ENCODE measurements around the gene CC2D2B. TPM values are rescaled to one million over a fixed set of nuclear protein-coding genes. Genes with fewer than 3 reads are reported as not detected.

The CC2D2B gene
- total and polyA plus RNA-seq, 4 experiments from 2014 or later: 0.10 to 0.15 TPM; not detected in 2

GRCh38 chr10:96021332-96021731 lies 113.6 kb downstream of the CC2D2B start:
- Histone ChIP-seq H3K4me1 (ENCODE audit: insufficient read depth, low read length) (no peaks in the 10 kb centered on the region), H3K27me3 (ENCODE audit: insufficient read depth, low read length) (no peaks in the 10 kb centered on the region), H3K36me3 (ENCODE audit: insufficient read depth, low read length) (no peaks in the 10 kb centered on the region), H3K4me3 (ENCODE audit: low read length in 2 of 2) (no peak overlapping the region), H3K27ac (ENCODE audit: low read depth, low read length) (no peak overlapping the region), H3K9me3 (ENCODE audit: control insufficient read depth in 1 of 2, low read length in 2 of 2) (no peaks in the 10 kb centered on the region)
- POLR2A ChIA-PET (ENCODE audit: partially characterized antibody): no interaction called here
- CTCF ChIA-PET (ENCODE audit: partially characterized antibody): interaction anchor here (1.3 to 7.7 kb wide), 2 partner anchors 298 to 316 kb away, joined by 3 to 67 read pairs; no protein-coding TSS in a partner anchor
- Mint-ChIP-seq H3K9me3 (no peaks in the 10 kb centered on the region), H3K27ac (no peak overlapping the region), H3K4me1 (peaks cover 0 to 4% (median 3%) of the 10 kb centered on the region in 4 donors), H3K4me3 (no peak overlapping the region), H3K27me3 (peaks cover 4 to 7% of the 10 kb centered on the region in 2 donors), H3K36me3 (no peaks in the 10 kb centered on the region)
- no peak for DNase-seq
- intact Hi-C loops (cut with micrococcal nuclease): no loop called here

DNA sequence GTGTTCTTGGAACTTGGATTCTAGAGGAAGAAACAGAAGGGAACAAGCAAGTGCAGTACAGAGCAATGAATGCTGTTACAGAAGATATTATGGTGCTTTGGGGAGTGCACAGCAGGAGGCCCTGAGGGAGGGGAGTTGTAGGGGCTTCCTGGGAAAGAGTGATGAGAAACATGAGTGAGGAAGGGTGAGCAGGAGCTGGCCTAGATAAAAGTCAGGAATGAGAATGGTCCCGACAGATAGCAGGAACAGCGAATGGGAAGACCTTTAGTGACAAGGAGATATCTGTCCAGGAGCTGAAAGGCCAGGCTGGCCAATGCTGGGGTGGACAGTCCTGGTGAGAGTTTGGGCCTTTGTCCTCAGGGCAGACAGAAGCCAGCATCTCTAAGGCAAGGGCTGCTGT lies 115.0 kb downstream of the CC2D2B start:
- H3K4me1 ChIP-seq (ENCODE audit: insufficient read depth, low read length): no peaks in the 10 kb centered on the region
- Mint-ChIP-seq H3K4me3 (no peak overlapping the region), H3K9me3 (no peaks in the 10 kb centered on the region), H3K27ac (no peak overlapping the region), H3K4me1 (no peaks in the 10 kb centered on the region), H3K27me3 (peaks cover 0 to 3% of the 10 kb centered on the region in 2 donors), H3K36me3 (no peaks in the 10 kb centered on the region)
- no peak overlapping the region for H3K27ac ChIP-seq (ENCODE audit: low read depth, low read length)
- no peak for DNase-seq
- ChIA-PET POLR2A (ENCODE audit: partially characterized antibody) (no interaction called here), CTCF (ENCODE audit: partially characterized antibody) (interaction anchor here (1.3 kb wide), 1 partner anchor 316 kb away, joined by 3 read pairs; no protein-coding TSS in a partner anchor)
- intact Hi-C loops (cut with micrococcal nuclease): no loop called here
- no peaks in the 10 kb centered on the region for H3K36me3 ChIP-seq (ENCODE audit: insufficient read depth, low read length)
- H3K9me3 ChIP-seq (ENCODE audit: control insufficient read depth in 1 of 2, low read length in 2 of 2): no peaks in the 10 kb centered on the region
- H3K27me3 ChIP-seq (ENCODE audit: insufficient read depth, low read length): no peaks in the 10 kb centered on the region
- no peak overlapping the region for H3K4me3 ChIP-seq (ENCODE audit: low read length in 2 of 2)

GRCh38 chr10:96023168-96023567 lies 115.4 kb downstream of the CC2D2B start:
- H3K36me3 ChIP-seq (ENCODE audit: insufficient read depth, low read length): no peaks in the 10 kb centered on the region
- CTCF ChIA-PET (ENCODE audit: partially characterized antibody): interaction anchor here (1.3 kb wide), 1 partner anchor 315 kb away, joined by 3 read pairs; no protein-coding TSS in a partner anchor
- no peaks in the 10 kb centered on the region for H3K4me1 Mint-ChIP-seq
- H3K9me3 Mint-ChIP-seq: no peaks in the 10 kb centered on the region
- H3K27me3 ChIP-seq (ENCODE audit: insufficient read depth, low read length): no peaks in the 10 kb centered on the region
- POLR2A ChIA-PET (ENCODE audit: partially characterized antibody): no interaction called here
- no peaks in the 10 kb centered on the region for H3K9me3 ChIP-seq (ENCODE audit: control insufficient read depth in 1 of 2, low read length in 2 of 2)
- intact Hi-C loops (cut with micrococcal nuclease): no loop called here
- peak overlapping the region in 1 of 8 donors; percentile 32 for H3K4me3 Mint-ChIP-seq
- H3K27ac ChIP-seq (ENCODE audit: low read depth, low read length): no peak overlapping the region
- no peak for DNase-seq
- no peaks in the 10 kb centered on the region for H3K36me3 Mint-ChIP-seq
- peaks cover 0 to 3% of the 10 kb centered on the region in 2 donors for H3K27me3 Mint-ChIP-seq
- no peaks in the 10 kb centered on the region for H3K4me1 ChIP-seq (ENCODE audit: insufficient read depth, low read length)
- no peak overlapping the region for H3K4me3 ChIP-seq (ENCODE audit: low read length in 2 of 2)
- no peak overlapping the region for H3K27ac Mint-ChIP-seq

DNA sequence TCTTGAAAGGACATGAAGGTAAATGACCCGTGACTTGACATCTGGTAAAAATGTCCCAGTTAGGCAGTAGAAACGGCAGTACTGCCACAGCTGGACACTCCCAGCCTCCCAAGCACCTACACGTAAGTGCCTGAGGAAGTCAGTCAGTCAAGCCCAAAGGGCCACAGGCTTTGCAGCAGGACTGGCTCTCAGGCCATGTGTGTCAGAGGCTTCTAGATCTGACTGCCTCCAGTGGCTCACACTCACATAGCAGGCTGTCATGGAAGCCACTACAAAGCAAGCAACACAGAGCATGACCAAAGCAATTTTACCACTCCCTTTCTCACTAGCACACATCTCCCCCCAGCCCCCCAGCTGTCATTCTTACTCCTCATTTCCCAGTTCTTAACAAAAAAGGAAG lies 117.8 kb downstream of the CC2D2B start:
- H3K27me3 Mint-ChIP-seq: peaks cover 0 to 5% of the 10 kb centered on the region in 2 donors
- ChIA-PET CTCF (ENCODE audit: partially characterized antibody) (interaction anchor here (1.2 to 1.5 kb wide), 2 partner anchors 8 to 204 kb away, joined by 3 to 16 read pairs; no protein-coding TSS in a partner anchor), POLR2A (ENCODE audit: partially characterized antibody) (no interaction called here)
- no peaks in the 10 kb centered on the region for H3K27me3 ChIP-seq (ENCODE audit: insufficient read depth, low read length)
- H3K27ac ChIP-seq (ENCODE audit: low read depth, low read length): no peak overlapping the region
- no peaks in the 10 kb centered on the region for H3K9me3 Mint-ChIP-seq
- H3K4me3 Mint-ChIP-seq: no peak overlapping the region
- H3K9me3 ChIP-seq (ENCODE audit: control insufficient read depth in 1 of 2, low read length in 2 of 2): no peaks in the 10 kb centered on the region
- no peaks in the 10 kb centered on the region for H3K36me3 Mint-ChIP-seq
- no peak overlapping the region for H3K27ac Mint-ChIP-seq
- no peaks in the 10 kb centered on the region for H3K36me3 ChIP-seq (ENCODE audit: insufficient read depth, low read length)
- intact Hi-C loops (cut with micrococcal nuclease): no loop called here
- no peak overlapping the region for H3K4me3 ChIP-seq (ENCODE audit: low read length in 2 of 2)
- no peak for DNase-seq
- H3K4me1 ChIP-seq (ENCODE audit: insufficient read depth, low read length): no peaks in the 10 kb centered on the region
- no peaks in the 10 kb centered on the region for H3K4me1 Mint-ChIP-seq

- H3K27me3 ChIP-seq (ENCODE audit: insufficient read depth, low read length): no peaks in the 10 kb centered on the region
- Mint-ChIP-seq H3K27me3 (peaks cover 7 to 12% of the 10 kb centered on the region in 2 donors), H3K4me3 (no peak overlapping the region), H3K9me3 (peaks cover 0 to 2% (median 0%) of the 10 kb centered on the region in 8 donors), H3K4me1 (no peaks in the 10 kb centered on the region), H3K27ac (no peak overlapping the region), H3K36me3 (peaks cover 3 to 5% of the 10 kb centered on the region in 2 donors)
- no peaks in the 10 kb centered on the region for H3K9me3 ChIP-seq (ENCODE audit: control insufficient read depth in 1 of 2, low read length in 2 of 2)
- no peak for DNase-seq
- H3K4me1 ChIP-seq (ENCODE audit: insufficient read depth, low read length): no peaks in the 10 kb centered on the region
- intact Hi-C loops (cut with micrococcal nuclease): no loop called here
- ChIA-PET CTCF (ENCODE audit: partially characterized antibody) (no interaction called here), POLR2A (ENCODE audit: partially characterized antibody) (no interaction called here)
- H3K36me3 ChIP-seq (ENCODE audit: insufficient read depth, low read length): no peaks in the 10 kb centered on the region
- H3K27ac ChIP-seq (ENCODE audit: low read depth, low read length): no peak overlapping the region
- H3K4me3 ChIP-seq (ENCODE audit: low read length in 2 of 2): no peak overlapping the region
Measured at GRCh38 chr10:96034625-96035024, 126.8 kb downstream of the CC2D2B start.

DNA sequence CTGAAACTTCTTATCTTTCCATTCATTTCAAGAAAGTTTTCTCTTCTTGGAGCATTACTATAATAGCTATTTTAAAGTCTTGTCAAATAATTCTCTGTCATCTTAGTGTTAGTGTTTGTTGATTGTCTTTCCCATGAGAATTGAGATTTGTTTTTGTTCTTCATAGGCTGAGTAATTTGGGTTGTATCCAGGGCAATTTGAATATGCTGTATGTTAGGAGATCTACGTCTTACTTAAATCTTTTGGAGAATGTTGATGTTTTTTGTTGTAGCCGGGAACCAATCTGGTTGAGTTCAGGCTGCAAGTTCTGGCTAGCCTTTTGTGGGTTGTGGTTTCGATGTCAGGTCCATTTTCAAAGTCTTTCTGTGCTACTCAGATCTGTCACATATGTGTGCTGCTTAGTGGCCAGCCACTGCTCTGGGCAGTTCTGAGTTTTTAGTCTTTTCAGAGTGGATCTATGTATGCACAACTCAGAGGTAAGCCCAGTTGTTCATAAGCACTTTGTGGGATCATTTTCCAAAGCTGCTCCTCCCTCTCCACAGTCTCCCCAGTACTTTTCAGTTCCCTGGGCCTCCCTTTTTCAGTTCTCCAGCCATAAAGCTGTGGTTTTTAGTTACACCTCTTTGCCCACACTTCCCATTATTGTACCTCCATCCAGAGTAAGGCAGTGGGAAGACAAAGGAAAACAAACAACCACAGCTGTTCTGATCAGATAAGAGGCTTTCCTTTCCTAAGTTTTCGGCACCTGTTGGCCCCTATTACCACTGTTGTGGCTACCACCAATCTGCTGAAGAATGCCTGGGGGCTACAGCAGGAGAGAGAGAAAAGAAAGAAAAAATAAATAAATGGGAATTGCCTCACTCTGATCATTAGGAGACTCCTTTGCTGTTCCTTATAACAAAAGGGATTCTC lies 131.0 kb downstream of the CC2D2B start:
- Histone ChIP-seq H3K36me3 (ENCODE audit: insufficient read depth, low read length) (no peaks in the 10 kb centered on the region), H3K9me3 (ENCODE audit: control insufficient read depth in 1 of 2, low read length in 2 of 2) (no peaks in the 10 kb centered on the region), H3K27me3 (ENCODE audit: insufficient read depth, low read length) (no peaks in the 10 kb centered on the region), H3K4me1 (ENCODE audit: insufficient read depth, low read length) (peaks cover 11% of the 10 kb centered on the region), H3K27ac (ENCODE audit: low read depth, low read length) (no peak overlapping the region), H3K4me3 (ENCODE audit: low read length in 2 of 2) (no peak overlapping the region)
- Mint-ChIP-seq H3K27ac (no peak overlapping the region), H3K4me1 (peaks cover 4 to 9% (median 6%) of the 10 kb centered on the region in 4 donors), H3K4me3 (no peak overlapping the region), H3K27me3 (peaks cover 7 to 13% of the 10 kb centered on the region in 2 donors), H3K9me3 (peaks cover 0 to 2% (median 0%) of the 10 kb centered on the region in 8 donors), H3K36me3 (peaks cover 3 to 5% of the 10 kb centered on the region in 2 donors)
- POLR2A ChIA-PET (ENCODE audit: partially characterized antibody): no interaction called here
- intact Hi-C loops (cut with micrococcal nuclease): no loop called here
- CTCF ChIA-PET (ENCODE audit: partially characterized antibody): no interaction called here
- no peak for DNase-seq

DNA sequence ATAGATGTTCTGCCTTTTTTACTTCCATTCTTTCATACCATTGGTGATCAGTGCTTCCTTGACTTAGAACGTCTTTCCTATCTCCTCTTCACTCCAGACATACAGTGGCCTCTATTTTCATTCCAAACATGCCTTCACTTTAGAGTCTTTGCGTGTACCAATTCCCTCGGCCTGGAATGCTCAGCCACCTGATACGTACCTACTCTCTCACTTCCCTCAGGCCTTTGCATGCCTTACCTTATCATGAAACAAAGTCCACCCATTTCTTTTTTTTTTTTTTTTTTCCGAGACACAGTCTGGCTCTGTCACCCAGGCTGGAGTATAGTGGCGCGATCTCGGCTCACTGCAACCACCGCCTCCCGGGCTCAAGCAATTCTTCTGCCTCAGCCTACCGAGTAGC lies 133.4 kb downstream of the CC2D2B start:
- Mint-ChIP-seq H3K4me1 (peaks cover 15 to 31% (median 22%) of the 10 kb centered on the region in 4 donors), H3K27ac (peak overlapping the region in 1 of 7 donors; percentile 57), H3K9me3 (peaks cover 0 to 2% (median 0%) of the 10 kb centered on the region in 8 donors), H3K27me3 (peaks cover 7 to 13% of the 10 kb centered on the region in 2 donors), H3K36me3 (peaks cover 5 to 11% of the 10 kb centered on the region in 2 donors), H3K4me3 (peak overlapping the region in 1 of 8 donors; percentile 48)
- H3K27ac ChIP-seq (ENCODE audit: low read depth, low read length): no peak overlapping the region
- H3K36me3 ChIP-seq (ENCODE audit: insufficient read depth, low read length): no peaks in the 10 kb centered on the region
- H3K9me3 ChIP-seq (ENCODE audit: control insufficient read depth in 1 of 2, low read length in 2 of 2): no peaks in the 10 kb centered on the region
- no peak overlapping the region for H3K4me3 ChIP-seq (ENCODE audit: low read length in 2 of 2)
- no peaks in the 10 kb centered on the region for H3K27me3 ChIP-seq (ENCODE audit: insufficient read depth, low read length)
- CTCF ChIA-PET (ENCODE audit: partially characterized antibody): no interaction called here
- H3K4me1 ChIP-seq (ENCODE audit: insufficient read depth, low read length): peaks cover 19% of the 10 kb centered on the region
- DNase-seq: no peak
- intact Hi-C loops (cut with micrococcal nuclease): loop anchor here (5.0 kb wide), 1 partner anchor 134 kb away; the partner anchor contains the start of gene CC2D2B
- POLR2A ChIA-PET (ENCODE audit: partially characterized antibody): no interaction called here
